ENCODE measurements around the gene FBP1. TPM values are rescaled to one million over a fixed set of nuclear protein-coding genes. Genes with fewer than 3 reads are reported as not detected.

Gene FBP1
- total and polyA plus RNA-seq, 10 of the 15 experiments (the other 5 are each of a cell fraction or from before 2014, with no cell fraction given): 0.11 to 0.38 (median 0.15) TPM; not detected in 7

- TF ChIP-seq ZNF622 (IDR thresholded peaks at IDR 0.05): no peak
- TF ChIP-seq ASH2L (IDR thresholded peaks at IDR 0.05; ENCODE audit: borderline replicate concordance, low read depth): no peak
- no peak for TF ChIP-seq NFXL1 (IDR thresholded peaks at IDR 0.05; ENCODE audit: borderline replicate concordance)
These were observed 25.5 kb upstream of the FBP1 start (continued) for GRCh38 chr9:94664801-94665200.

- CTCF ChIA-PET: interaction anchor here (1.2 kb wide), 1 partner anchor 505 kb away, joined by 4 read pairs; no protein-coding TSS in a partner anchor
- no peaks in the 10 kb centered on the region for H4K20me1 ChIP-seq (ENCODE audit: control insufficient read depth, insufficient read depth)
- FAIRE-seq (no peak), DNase-seq (ENCODE audit: low read depth, low spot score) (no peak), ATAC-seq (no peak)
- SMC1A ChIA-PET (ENCODE audit: uncharacterized antibody, unreplicated experiment): no interaction called here
- POLR2A ChIA-PET: no interaction called here
- intact Hi-C loops (cut with micrococcal nuclease; ENCODE audit: unreplicated experiment) (no loop called here), in situ Hi-C loops (cut with MboI) (no loop called here)
- no peak overlapping the region for H3K27ac ChIP-seq (ENCODE audit: control insufficient read depth, insufficient read depth)
- no peak overlapping the region for H3K9ac ChIP-seq (ENCODE audit: control insufficient read depth, insufficient read depth, low read length)
- no peaks in the 10 kb centered on the region; a peak in 1 of 4 replicates for H3K27me3 ChIP-seq (replicated peaks in 1 of 2; ENCODE audit: control insufficient read depth in 2 of 2, insufficient read depth in 2 of 2, low read length in 1 of 2)
- no peaks in the 10 kb centered on the region for H3K9me3 ChIP-seq (replicated peaks; ENCODE audit: control insufficient read depth, insufficient read depth, low read length)
- H2AFZ ChIP-seq (ENCODE audit: control insufficient read depth, low read depth, low read length): no peak overlapping the region
- no peaks in the 10 kb centered on the region for H3K36me3 ChIP-seq (ENCODE audit: control insufficient read depth in 2 of 2, insufficient read depth in 2 of 2, low read length in 1 of 2)
- BruUV-seq (replicated peaks): no TSS peak
- H3K4me3 ChIP-seq: no peak overlapping the region
- RAD21 ChIA-PET (ENCODE audit: unreplicated experiment): no interaction called here
- H3K4me1 ChIP-seq (ENCODE audit: control insufficient read depth, insufficient read depth, low read length): no peaks in the 10 kb centered on the region
- H3K79me2 ChIP-seq (ENCODE audit: control insufficient read depth, insufficient read depth, low read length): no peaks in the 10 kb centered on the region
- 39% methylated on average over 3 of the region's 3 CpGs for WGBS (ENCODE audit: insufficient coverage, insufficient replicate concordance, low lambda C conversion rate, missing lambda C conversion rate)
- no peak overlapping the region for H3K4me2 ChIP-seq (ENCODE audit: control insufficient read depth, insufficient read depth)
- TF ChIP-seq SRF (IDR thresholded peaks at IDR 0.05; ENCODE audit: low read depth in 2 of 2, low read length in 2 of 2) (no peak), HCFC1 (IDR thresholded peaks at IDR 0.05; ENCODE audit: low read length) (no peak), SP1 (IDR thresholded peaks at IDR 0.05; ENCODE audit: low read depth, low read length) (no peak), SUPT20H (IDR thresholded peaks at IDR 0.05; ENCODE audit: borderline replicate concordance, control insufficient read depth, low read depth, low read length) (no peak), YBX1 (IDR thresholded peaks at IDR 0.05) (no peak), ZNF217 (IDR thresholded peaks at IDR 0.05) (no peak), NKRF (conservative IDR thresholded peaks at IDR 0.05) (no peak), ZBTB40 (IDR thresholded peaks at IDR 0.05; ENCODE audit: borderline replicate concordance) (no peak), USF2 (IDR thresholded peaks at IDR 0.05; ENCODE audit: borderline replicate concordance, low read depth, low read length) (no peak), MYC (IDR thresholded peaks at IDR 0.05; ENCODE audit: insufficient read depth, insufficient read length, insufficient replicate concordance, low read length, severe bottlenecking) (no peak), IRF5 (IDR thresholded peaks at IDR 0.05; ENCODE audit: borderline replicate concordance) (no peak), GABPA (IDR thresholded peaks at IDR 0.05; ENCODE audit: low read depth) (no peak), ZNF24 (IDR thresholded peaks at IDR 0.05) (no peak)
These were observed 24.3 kb upstream of the FBP1 start for GRCh38 chr9:94663640-94664039.

All from GM12878 (cell line).